Upper lobe of left lung (tissue), 6 donors: ENCODE data around the gene INSRR. TPM values are rescaled to one million over a fixed set of nuclear protein-coding genes. Genes with fewer than 3 reads are reported as not detected.
A peak's percentile ranks its signal among the peaks of the same experiment; 100 is the strongest.

Experiments used
- ATAC-seq, 2 donors: fragments of 200-7000 bp; cut with Tn5 transposase; one replicate each; pipeline ENCODE4 v1.9.1; 2022; ENCODE audit warnings: mild to moderate bottlenecking in 2 of 2, moderate library complexity in 2 of 2; ENCODE audit not compliant: low FRiP score in 2 of 2
- DNase-seq, 2 donors: peaks; one replicate each; pipeline ENCODE4 v3.0.0-alpha.2; 2019 to 2020
- H3K27ac ChIP-seq, 4 donors: fragments of 200-600 bp; sonication (generic); one replicate each; pipeline ENCODE4 v1.5.1; 2016 to 2019
- H3K27me3 ChIP-seq, 4 donors: fragments of 200-600 bp; sonication (generic); one replicate each; pipeline ENCODE4 v1.5.1; 2017 to 2019
- H3K36me3 ChIP-seq, 4 donors: fragments of 200-600 bp; sonication (generic); one replicate each; pipeline ENCODE4 v1.5.1; 2016 to 2019
- H3K4me1 ChIP-seq, 4 donors: fragments of 200-600 bp; sonication (generic); one replicate each; pipeline ENCODE4 v1.5.1; 2018 to 2019
- H3K4me3 ChIP-seq, 4 donors: fragments of 200-600 bp; sonication (generic); one replicate each; pipeline ENCODE4 v1.5.1; 2017 to 2019; ENCODE audit warnings: mild to moderate bottlenecking in 2 of 4, moderate library complexity in 1 of 4
- H3K9me3 ChIP-seq, 4 donors: fragments of 200-600 bp; sonication (generic); one replicate each; pipeline ENCODE4 v1.5.1; 2018 to 2019
- CTCF ChIP-seq, 6 experiments: fragments of 450-650 bp in 4 of 6; fragments of 200-600 bp in 2 of 6; sonication (generic) in 2 of 6; IDR thresholded peaks; one replicate each; pipeline ENCODE4 v1.5.1; 2016 to 2019; ENCODE audit warnings: antibody characterized with exemption in 6 of 6
- EP300 ChIP-seq, 4 donors: sonication (generic); formaldehyde crosslinking; IDR thresholded peaks; one replicate each; pipeline ENCODE4 v1.5.1; 2017; ENCODE audit warnings: antibody characterized with exemption in 4 of 4, control low read depth in 2 of 4
- POLR2A ChIP-seq, 4 donors: fragments of 450-650 bp; IDR thresholded peaks; one replicate each; pipeline ENCODE4 v1.5.1; 2016 to 2017; ENCODE audit warnings: antibody characterized with exemption in 4 of 4, mild to moderate bottlenecking in 2 of 4
- POLR2AphosphoS5 ChIP-seq, 2 donors: sonication (generic); formaldehyde crosslinking; IDR thresholded peaks; one replicate each; pipeline ENCODE4 v1.5.1; 2017; ENCODE audit warnings: antibody characterized with exemption in 2 of 2
- WGBS, 2 donors: methylation state at CpG; one replicate each; pipeline ENCODE4 v1.1.5; 2017 to 2018; 5-methylcytosine and 5-hydroxymethylcytosine counted together
- total RNA-seq, 6 donors: library from RNA; depleted of rRNA in 4 of 6; stranded (reverse); fragments of >200 nt in 4 of 6; gene quantifications; one replicate each; pipeline versions ENCODE4 v1.1.0 to v1.2.1, GENCODE V29; 2016 to 2021
- donor health status: DM: no; HTN: no; CAD: no; lungs with moderate emphysema.
- donor health status: DM: no; HTN: yes; CAD: no; lungs with severe emphysema.

The INSRR gene
- total RNA-seq, 6 donors from 2014 or later, result 0.03 to 0.22 TPM; not detected in 4

- DNase-seq (no peak), ATAC-seq (peak in 1 of 2 donors; percentile 61)
- no peaks in the 10 kb centered on the region for H3K4me1 ChIP-seq
- H3K9me3 ChIP-seq, result no peaks in the 10 kb centered on the region
- no peak overlapping the region for H3K27ac ChIP-seq
- TF ChIP-seq POLR2A (IDR thresholded peaks at IDR 0.05) (no peak), POLR2AphosphoS5 (IDR thresholded peaks at IDR 0.05) (no peak), EP300 (IDR thresholded peaks at IDR 0.05) (no peak), CTCF (IDR thresholded peaks at IDR 0.05) (peak; percentile 68 to 80 (median 78))
- 29 to 75% methylated on average over 2 to 7 of the region's 7 CpGs for WGBS, 2 donors
- no peak overlapping the region for H3K4me3 ChIP-seq
- H3K27me3 ChIP-seq, result peaks cover 0 to 6% (median 0%) of the 10 kb centered on the region in 4 donors
- no peaks in the 10 kb centered on the region for H3K36me3 ChIP-seq
Observed at GRCh38 chr1:156838972-156839371, 19.9 kb downstream of the INSRR start.

DNA sequence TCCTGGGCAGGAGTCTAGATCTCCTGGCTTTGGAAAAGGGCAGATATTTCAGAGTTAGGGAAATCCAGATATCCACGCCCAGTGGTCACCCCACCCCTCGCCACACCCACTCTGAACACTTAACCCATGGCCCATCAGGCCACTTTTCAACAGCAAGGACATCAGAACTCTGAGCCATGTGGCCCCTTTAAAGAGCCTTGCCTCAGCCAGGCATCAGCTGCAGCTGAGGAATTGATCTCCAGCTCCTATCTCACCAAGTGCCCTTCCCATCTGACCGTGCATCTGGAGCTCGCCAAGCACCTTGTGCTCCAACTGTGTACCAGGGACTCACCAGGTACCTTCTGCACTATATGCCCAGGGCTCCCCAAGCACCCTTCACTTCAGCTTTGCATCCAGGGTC is 22.0 kb downstream of the INSRR start:
- Histone ChIP-seq H3K9me3 (no peaks in the 10 kb centered on the region), H3K4me1 (no peaks in the 10 kb centered on the region), H3K27ac (no peak overlapping the region), H3K36me3 (no peaks in the 10 kb centered on the region), H3K27me3 (no peaks in the 10 kb centered on the region), H3K4me3 (no peak overlapping the region)
- DNase-seq, result no peak
- TF ChIP-seq POLR2A (IDR thresholded peaks at IDR 0.05) (no peak), CTCF (IDR thresholded peaks at IDR 0.05) (no peak), EP300 (IDR thresholded peaks at IDR 0.05) (no peak), POLR2AphosphoS5 (IDR thresholded peaks at IDR 0.05) (no peak)
- ATAC-seq, result no peak
- WGBS, 2 donors, result 69 to 84% methylated on average over 3 to 4 of the region's 4 CpGs

- Histone ChIP-seq H3K27me3 (no peaks in the 10 kb centered on the region), H3K4me3 (no peak overlapping the region), H3K9me3 (no peaks in the 10 kb centered on the region), H3K4me1 (no peaks in the 10 kb centered on the region), H3K36me3 (no peaks in the 10 kb centered on the region), H3K27ac (no peak overlapping the region)
- TF ChIP-seq EP300 (IDR thresholded peaks at IDR 0.05) (no peak), POLR2AphosphoS5 (IDR thresholded peaks at IDR 0.05) (no peak), CTCF (IDR thresholded peaks at IDR 0.05) (no peak), POLR2A (IDR thresholded peaks at IDR 0.05) (no peak)
- no peak for DNase-seq
- 55 to 56% methylated on average over 5 of the region's 5 CpGs for WGBS, 2 donors
- ATAC-seq, result no peak
Observed at GRCh38 chr1:156836041-156836654, 22.8 kb downstream of the INSRR start.

DNA sequence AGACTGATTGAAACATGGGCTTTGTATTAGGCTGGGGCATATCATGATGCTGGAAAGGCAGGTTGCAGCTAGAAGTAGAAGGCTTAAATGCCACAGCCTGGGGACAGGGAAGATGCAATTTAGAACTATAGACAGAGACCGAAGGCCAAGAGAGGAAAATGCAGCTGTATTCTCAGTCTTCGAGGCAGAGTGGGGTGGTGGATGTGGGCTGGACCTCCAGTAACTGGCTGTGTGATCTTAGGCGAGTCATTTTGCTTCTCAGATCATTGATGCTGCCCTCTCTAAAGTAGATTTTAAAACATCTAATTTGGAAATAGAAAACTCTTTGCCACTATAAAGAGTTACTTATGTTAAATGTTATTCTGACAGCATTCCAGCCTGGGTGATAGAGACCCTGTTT is 24.6 kb downstream of the INSRR start:
- TF ChIP-seq POLR2A (IDR thresholded peaks at IDR 0.05), result no peak
- no peak overlapping the region for H3K27ac ChIP-seq
- 77 to 94% methylated on average over 3 of the region's 3 CpGs for WGBS, 2 donors
- DNase-seq (no peak), ATAC-seq (no peak)
- no peaks in the 10 kb centered on the region for H3K36me3 ChIP-seq
- no peaks in the 10 kb centered on the region for H3K9me3 ChIP-seq
- H3K27me3 ChIP-seq, result no peaks in the 10 kb centered on the region
- H3K4me3 ChIP-seq, result no peak overlapping the region
- no peaks in the 10 kb centered on the region for H3K4me1 ChIP-seq

- no peak for ATAC-seq
- DNase-seq, result no peak
- Histone ChIP-seq H3K27ac (no peak overlapping the region), H3K9me3 (no peaks in the 10 kb centered on the region), H3K4me1 (no peaks in the 10 kb centered on the region), H3K27me3 (no peaks in the 10 kb centered on the region), H3K4me3 (no peak overlapping the region), H3K36me3 (no peaks in the 10 kb centered on the region)
- TF ChIP-seq CTCF (IDR thresholded peaks at IDR 0.05) (no peak), POLR2A (IDR thresholded peaks at IDR 0.05) (no peak)
- 50 to 55% methylated on average over 2 of the region's 2 CpGs for WGBS, 2 donors
Observed at GRCh38 chr1:156833603-156834002, 25.3 kb downstream of the INSRR start.
